SK-N-SH treated with all-trans-retinoic acid at 6 μM for 48 hours (cell line): ENCODE results near the gene MTUS2.

Source experiments
- ATAC-seq: fragments of 200-7000 bp; cut with Tn5 transposase; 3 replicates; pipeline ENCODE4 v1.9.1; 2020; ENCODE audit warnings: mild to moderate bottlenecking, moderate library complexity
- ARNTL ChIP-seq: fragments of 450-650 bp; formaldehyde crosslinking; IDR thresholded peaks from 2 replicates; pipeline ENCODE4 v1.5.0; 2020; ENCODE audit warnings: low read depth, mild to moderate bottlenecking, moderate library complexity, borderline replicate concordance
- BACH2 ChIP-seq: fragments of 250-450 bp; sonication (Bioruptor Pico); IDR thresholded peaks from 2 replicates; pipeline ENCODE4 v1.9.0; 2021; ENCODE audit warnings: mild to moderate bottlenecking, borderline replicate concordance
- CREB5 ChIP-seq: fragments of 250-450 bp; sonication (Bioruptor Pico); IDR thresholded peaks from 2 replicates; pipeline ENCODE4 v1.5.1; 2020; ENCODE audit warnings: low read depth, mild to moderate bottlenecking, moderate library complexity
- CSDC2 ChIP-seq: fragments of 250-450 bp; sonication (Bioruptor Pico); IDR thresholded peaks from 2 replicates; pipeline ENCODE4 v1.5.0; 2020; ENCODE audit warnings: mild to moderate bottlenecking, moderate library complexity
- CSRNP3 ChIP-seq: fragments of 250-450 bp; sonication (Bioruptor Pico); IDR thresholded peaks from 2 replicates; pipeline ENCODE4 v1.5.1; 2021; ENCODE audit warnings: mild to moderate bottlenecking, moderate library complexity
- ESRRG ChIP-seq: fragments of 250-450 bp; sonication (Bioruptor Pico); IDR thresholded peaks from 2 replicates; pipeline ENCODE4 v1.6.1; 2021; ENCODE audit warnings: mild to moderate bottlenecking
- GLIS3 ChIP-seq: fragments of 250-450 bp; sonication (Bioruptor Pico); IDR thresholded peaks from 2 replicates; pipeline ENCODE4 v1.5.0; 2020; ENCODE audit warnings: mild to moderate bottlenecking, moderate library complexity
- ISL1 ChIP-seq: fragments of 250-450 bp; sonication (Bioruptor Pico); IDR thresholded peaks from 2 replicates; pipeline ENCODE4 v2.1.2; 2022; ENCODE audit warnings: mild to moderate bottlenecking, moderate library complexity
- OSR1 ChIP-seq: fragments of 250-450 bp; sonication (Bioruptor Pico); IDR thresholded peaks from 2 replicates; pipeline ENCODE4 v1.8.0; 2022; ENCODE audit warnings: moderate library complexity, mild to moderate bottlenecking, inconsistent platforms
- PATZ1 ChIP-seq: fragments of 250-450 bp; sonication (Bioruptor Pico); IDR thresholded peaks from 2 replicates; pipeline ENCODE4 v1.8.0; 2020; ENCODE audit warnings: mild to moderate bottlenecking, moderate library complexity, borderline replicate concordance
- POU6F1 ChIP-seq: fragments of 250-450 bp; sonication (Bioruptor Pico); IDR thresholded peaks from 2 replicates; pipeline ENCODE4 v1.8.0; 2021; ENCODE audit warnings: low read depth, mild to moderate bottlenecking, moderate library complexity, borderline replicate concordance
- PPARA ChIP-seq: fragments of 250-450 bp; sonication (Bioruptor Pico); IDR thresholded peaks from 2 replicates; pipeline ENCODE4 v1.5.0; 2020; ENCODE audit warnings: mild to moderate bottlenecking, borderline replicate concordance
- RARB ChIP-seq: fragments of 250-450 bp; sonication (Bioruptor Pico); IDR thresholded peaks from 2 replicates; pipeline ENCODE4 v1.8.0; 2021; ENCODE audit warnings: mild to moderate bottlenecking, moderate library complexity
- SNAI2 ChIP-seq: fragments of 250-450 bp; sonication (Bioruptor Pico); IDR thresholded peaks from 2 replicates; pipeline ENCODE4 v1.5.0; 2020; ENCODE audit warnings: mild to moderate bottlenecking, moderate library complexity
- TCF4 ChIP-seq: fragments of 250-450 bp; sonication (Bioruptor Pico); IDR thresholded peaks from 2 replicates; pipeline ENCODE4 v1.8.0; 2021; ENCODE audit warnings: mild to moderate bottlenecking, moderate library complexity, borderline replicate concordance
- TOX ChIP-seq: fragments of 250-450 bp; sonication (Bioruptor Pico); IDR thresholded peaks from 2 replicates; pipeline ENCODE4 v1.8.0; 2021; ENCODE audit warnings: mild to moderate bottlenecking, moderate library complexity, borderline replicate concordance
- TSHZ2 ChIP-seq: fragments of 250-450 bp; sonication (Bioruptor Pico); IDR thresholded peaks from 2 replicates; pipeline ENCODE4 v1.5.0; 2020; ENCODE audit warnings: mild to moderate bottlenecking, moderate library complexity
- ZFP3 ChIP-seq: fragments of 250-450 bp; sonication (Bioruptor Pico); IDR thresholded peaks from 2 replicates; pipeline ENCODE4 v1.5.0; 2020; ENCODE audit warnings: mild to moderate bottlenecking, moderate library complexity
- ZFP30 ChIP-seq: fragments of 450-650 bp; formaldehyde crosslinking; IDR thresholded peaks from 2 replicates; pipeline ENCODE4 v1.5.0; 2022; ENCODE audit warnings: mild to moderate bottlenecking, moderate library complexity
- ZNF565 ChIP-seq: fragments of 450-650 bp; formaldehyde crosslinking; conservative IDR thresholded peaks from 2 replicates; pipeline ENCODE4 v1.5.0; 2020; ENCODE audit warnings: low read depth, mild to moderate bottlenecking, moderate library complexity
- ZNF70 ChIP-seq: fragments of 450-650 bp; formaldehyde crosslinking; IDR thresholded peaks from 2 replicates; pipeline ENCODE4 v1.5.0; 2020; ENCODE audit warnings: mild to moderate bottlenecking, moderate library complexity
- ZNF8 ChIP-seq: fragments of 450-650 bp; formaldehyde crosslinking; IDR thresholded peaks from 2 replicates; pipeline ENCODE4 v1.5.0; 2020; ENCODE audit warnings: mild to moderate bottlenecking, moderate library complexity

MTUS2 gene

GRCh38 chr13:28872427-28873176 is 52.5 kb downstream of the MTUS2 start (continued):
- TF ChIP-seq ZFP3: no peak
- TF ChIP-seq ZNF8 (CRISPR knock-in tag): no peak
- no peak for TF ChIP-seq ZFP30 (CRISPR knock-in tag)

GRCh38 chr13:28875846-28876615 is 55.9 kb downstream of the MTUS2 start:
- TF ChIP-seq OSR1 (CRISPR knock-in tag) (no peak), RARB (CRISPR knock-in tag) (no peak), PPARA (CRISPR knock-in tag) (no peak), TCF4 (CRISPR knock-in tag) (no peak), CREB5 (no peak), POU6F1 (no peak), CSRNP3 (no peak), ZFP3 (no peak), ESRRG (CRISPR knock-in tag) (no peak), ZNF565 (CRISPR knock-in tag) (no peak), ISL1 (CRISPR knock-in tag) (no peak)
- no peak for ATAC-seq

- no peak for ATAC-seq
- TF ChIP-seq ZNF70 (CRISPR knock-in tag): no peak
- no peak for TF ChIP-seq TOX (CRISPR knock-in tag)
- TF ChIP-seq ZNF565 (CRISPR knock-in tag): no peak
- no peak for TF ChIP-seq CSDC2 (CRISPR knock-in tag)
- TF ChIP-seq ESRRG (CRISPR knock-in tag): no peak
- no peak for TF ChIP-seq ZFP3
- TF ChIP-seq SNAI2: no peak
- TF ChIP-seq CREB5: no peak
- TF ChIP-seq GLIS3: no peak
- no peak for TF ChIP-seq TSHZ2 (CRISPR knock-in tag)
- no peak for TF ChIP-seq ZFP30 (CRISPR knock-in tag)
- TF ChIP-seq POU6F1: no peak
- TF ChIP-seq BACH2: no peak
- no peak for TF ChIP-seq PATZ1
- TF ChIP-seq PPARA (CRISPR knock-in tag): no peak
- no peak for TF ChIP-seq ISL1 (CRISPR knock-in tag)
- no peak for TF ChIP-seq ZNF8 (CRISPR knock-in tag)
- TF ChIP-seq ARNTL: no peak
These were observed 57.3 kb downstream of the MTUS2 start for GRCh38 chr13:28877408-28877807.
